Omental fat pad (tissue), 4 donors: Measurements from ENCODE around the gene GRM2. TPM values are rescaled to one million over a fixed set of nuclear protein-coding genes. Genes with fewer than 3 reads are reported as not detected.

ENCODE experiments used
- ATAC-seq: fragments of 150-250 bp; one replicate; pipeline ENCODE4 v1.9.1; 2016; ENCODE audit warnings: mild to moderate bottlenecking, moderate library complexity; ENCODE audit not compliant: low FRiP score
- DNase-seq: peaks from one replicate; pipeline ENCODE4 v3.0.0-alpha.2; 2019; ENCODE audit warnings: low spot score
- total RNA-seq, 4 donors: library from RNA; depleted of rRNA; stranded (reverse); fragments of >200 nt; gene quantifications; one replicate each; pipeline ENCODE4 v1.1.0, GENCODE V29; 2016
- TF ChIP-seq, protein P1 (sequence below), 3 donors: fragments of 450-650 bp; IDR thresholded peaks; one replicate each; pipeline ENCODE4 v1.5.1; 2016 to 2017; ENCODE audit warnings: antibody characterized with exemption in 3 of 3, mild to moderate bottlenecking in 3 of 3, moderate library complexity in 2 of 3

Gene GRM2
- total RNA-seq, 4 donors from 2014 or later, result 0.06 to 0.48 (median 0.19) TPM; not detected in 1

DNA sequence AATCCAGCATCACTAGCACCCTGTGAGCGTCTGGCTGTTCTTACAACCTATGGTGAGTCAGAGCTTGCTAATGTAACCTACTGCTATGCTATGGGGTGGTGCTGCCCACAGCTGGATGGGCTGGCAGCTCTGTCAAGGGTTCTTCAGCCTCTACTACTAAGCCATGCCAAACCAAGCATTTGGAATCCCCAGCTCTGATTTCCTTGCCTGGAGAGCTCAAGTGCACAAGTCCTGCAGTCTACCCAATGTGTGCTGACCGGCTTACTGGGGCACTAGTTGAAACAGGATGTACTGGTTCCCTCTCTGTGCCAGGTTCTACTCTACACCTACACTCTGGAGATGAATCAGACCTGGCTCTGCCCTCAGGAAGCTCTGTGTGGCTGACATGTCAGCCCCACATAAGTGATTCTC lies 31.7 kb upstream of the GRM2 start:
- DNase-seq, result peak; percentile 12
- TF ChIP-seq, protein P1, sequence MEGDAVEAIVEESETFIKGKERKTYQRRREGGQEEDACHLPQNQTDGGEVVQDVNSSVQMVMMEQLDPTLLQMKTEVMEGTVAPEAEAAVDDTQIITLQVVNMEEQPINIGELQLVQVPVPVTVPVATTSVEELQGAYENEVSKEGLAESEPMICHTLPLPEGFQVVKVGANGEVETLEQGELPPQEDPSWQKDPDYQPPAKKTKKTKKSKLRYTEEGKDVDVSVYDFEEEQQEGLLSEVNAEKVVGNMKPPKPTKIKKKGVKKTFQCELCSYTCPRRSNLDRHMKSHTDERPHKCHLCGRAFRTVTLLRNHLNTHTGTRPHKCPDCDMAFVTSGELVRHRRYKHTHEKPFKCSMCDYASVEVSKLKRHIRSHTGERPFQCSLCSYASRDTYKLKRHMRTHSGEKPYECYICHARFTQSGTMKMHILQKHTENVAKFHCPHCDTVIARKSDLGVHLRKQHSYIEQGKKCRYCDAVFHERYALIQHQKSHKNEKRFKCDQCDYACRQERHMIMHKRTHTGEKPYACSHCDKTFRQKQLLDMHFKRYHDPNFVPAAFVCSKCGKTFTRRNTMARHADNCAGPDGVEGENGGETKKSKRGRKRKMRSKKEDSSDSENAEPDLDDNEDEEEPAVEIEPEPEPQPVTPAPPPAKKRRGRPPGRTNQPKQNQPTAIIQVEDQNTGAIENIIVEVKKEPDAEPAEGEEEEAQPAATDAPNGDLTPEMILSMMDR (IDR thresholded peaks at IDR 0.05), result no peak
- no peak for ATAC-seq

DNA sequence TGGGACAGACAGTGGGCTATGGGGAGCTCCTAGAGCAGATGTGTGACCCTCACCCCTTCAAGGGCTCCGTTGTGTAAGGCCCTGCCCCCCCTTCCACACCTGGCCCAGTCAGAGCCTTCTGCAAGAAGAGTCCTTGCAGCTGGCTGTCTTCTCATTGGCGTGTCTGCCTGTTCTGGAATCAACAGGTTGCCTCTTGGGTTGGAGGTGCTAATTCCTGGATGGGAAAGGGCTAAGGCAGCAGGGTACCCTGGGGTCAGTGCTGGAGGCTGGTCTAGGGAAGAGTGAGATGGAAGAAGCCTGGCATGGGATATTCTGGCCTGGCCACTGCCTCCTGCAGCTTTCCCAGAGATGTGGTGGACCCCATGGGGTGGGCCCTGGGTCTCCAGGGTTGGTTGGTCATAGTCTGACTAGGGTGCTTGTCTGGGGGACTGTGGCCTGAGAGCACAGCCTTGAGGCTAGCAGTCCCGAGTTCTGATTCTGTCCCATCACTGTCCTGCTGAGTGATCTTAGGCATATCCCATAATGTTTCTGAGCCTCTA lies 30.7 kb upstream of the GRM2 start:
- TF ChIP-seq, protein P1 (IDR thresholded peaks at IDR 0.05), result no peak
- no peak for ATAC-seq
- DNase-seq, result no peak

DNA sequence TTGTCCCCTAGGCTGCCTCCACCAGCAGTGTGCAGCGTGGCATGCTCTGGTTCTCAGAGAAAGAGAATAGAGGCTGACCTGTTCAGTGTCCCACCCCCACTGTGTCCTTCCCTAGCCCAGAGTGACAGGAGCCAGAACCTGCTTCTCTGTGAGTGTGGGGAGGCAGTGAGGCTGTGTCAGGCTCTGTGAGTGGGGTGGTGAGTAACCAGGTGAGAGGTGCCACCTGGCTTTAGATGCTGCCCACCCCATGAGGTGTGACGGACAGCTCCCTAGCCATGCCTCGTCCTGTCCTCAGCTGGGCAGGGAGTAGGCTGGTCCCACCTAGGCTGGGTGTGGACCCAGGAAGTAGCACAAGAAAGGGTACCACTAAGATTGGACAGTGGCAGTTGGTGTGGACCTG lies 29.5 kb upstream of the GRM2 start:
- ATAC-seq (no peak), DNase-seq (no peak)
- TF ChIP-seq, protein P1 (IDR thresholded peaks at IDR 0.05), result no peak

DNA sequence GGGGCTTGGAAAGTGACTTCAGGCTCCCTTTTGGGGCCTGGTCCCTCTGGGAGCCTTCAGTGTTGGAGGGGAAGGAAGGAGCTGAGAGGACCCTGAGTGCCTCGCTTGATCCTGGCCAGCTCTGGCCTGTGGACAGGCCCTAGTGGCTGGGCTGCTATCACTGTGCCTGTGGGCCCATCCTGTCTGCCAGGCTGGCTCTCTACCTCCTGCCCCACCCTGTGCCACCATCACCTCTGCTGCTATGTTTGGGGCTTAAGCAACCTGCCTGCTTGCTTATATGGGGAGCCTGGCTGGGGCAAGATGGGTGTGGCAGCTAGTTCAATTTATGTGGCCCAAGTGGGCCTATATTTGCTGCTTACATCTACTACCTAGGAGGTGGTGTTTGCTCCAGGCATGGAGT lies 28.7 kb upstream of the GRM2 start:
- DNase-seq (no peak), ATAC-seq (no peak)
- TF ChIP-seq, protein P1 (IDR thresholded peaks at IDR 0.05), result no peak

DNA sequence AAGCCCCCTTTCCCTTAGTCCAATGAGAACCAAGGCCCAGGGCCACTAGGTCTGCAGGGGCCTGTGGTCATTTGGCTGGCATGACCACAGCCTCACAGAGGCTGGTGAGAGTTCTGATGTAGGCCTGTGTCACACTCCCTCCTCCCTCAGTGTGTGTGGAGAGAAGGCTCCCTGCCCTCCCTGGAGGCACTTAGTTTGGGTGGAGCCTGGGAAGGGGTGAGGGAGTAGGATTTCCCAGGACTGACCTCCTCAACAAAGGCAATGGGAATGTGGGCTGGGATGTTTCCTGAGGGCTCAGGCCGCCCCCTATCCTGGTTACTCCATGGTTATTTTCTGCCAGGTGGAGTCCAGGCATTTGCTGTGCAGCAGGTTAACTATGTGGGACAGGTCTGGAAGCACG lies 28.2 kb upstream of the GRM2 start:
- TF ChIP-seq, protein P1 (IDR thresholded peaks at IDR 0.05), result no peak
- ATAC-seq, result no peak
- no peak for DNase-seq

DNA sequence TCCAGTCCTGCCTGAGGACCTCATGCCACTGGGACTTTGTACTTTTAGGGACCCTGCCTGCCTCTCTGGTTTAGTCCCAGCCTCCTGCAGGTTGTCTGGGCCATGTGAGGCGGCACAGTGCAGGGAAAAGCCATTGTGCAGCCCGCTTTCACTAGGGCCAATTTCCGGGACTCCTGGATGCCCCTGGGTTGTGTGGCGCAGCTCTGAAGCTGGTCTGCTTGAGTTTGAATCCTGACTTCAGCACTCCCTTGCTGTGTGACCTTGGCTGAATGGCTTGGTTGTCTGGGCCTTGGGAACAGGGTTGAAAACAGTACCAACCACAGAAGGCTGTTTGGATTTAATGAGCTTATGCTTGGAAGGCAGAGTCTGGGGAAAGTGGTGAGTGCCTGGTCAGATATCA lies 27.6 kb upstream of the GRM2 start:
- no peak for DNase-seq
- no peak for ATAC-seq
- TF ChIP-seq, protein P1 (IDR thresholded peaks at IDR 0.05), result no peak

DNA sequence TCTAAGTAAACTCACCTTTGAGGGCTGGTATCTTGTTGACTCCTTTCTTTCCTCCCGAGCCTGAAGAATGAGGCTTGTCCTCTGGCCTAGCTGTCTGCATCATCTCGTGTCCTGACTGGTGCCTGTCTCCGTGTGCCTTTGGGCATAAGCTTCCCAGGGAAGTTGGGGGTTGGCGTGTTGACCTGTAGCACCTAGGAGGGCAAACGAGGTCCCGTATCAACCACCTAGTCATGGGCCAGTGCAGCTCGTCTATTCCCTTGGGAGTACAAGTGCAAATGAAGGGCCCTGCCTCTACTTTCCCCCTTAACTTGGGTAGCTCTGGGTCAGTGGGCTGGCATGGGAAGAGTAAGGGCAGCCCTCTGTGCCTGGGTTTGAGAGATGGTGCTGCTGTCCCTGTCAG lies 27.1 kb upstream of the GRM2 start:
- TF ChIP-seq, protein P1 (IDR thresholded peaks at IDR 0.05), result no peak
- no peak for DNase-seq
- no peak for ATAC-seq
